Activated T-cell treated with anti-CD3 and anti-CD28 coated beads for 48 hours (primary cell): ENCODE data around the gene TFB1M.
"Not testable (repeated sequence)": the region's sequence is repeated elsewhere in the genome, so short reads cannot be mapped to it uniquely, and the experiment has no call there.

Source experiments
- DNase-seq: peaks from one replicate; pipeline ENCODE4 v3.0.0-alpha.2; 2020; ENCODE audit warnings: low read depth

Gene TFB1M

DNA sequence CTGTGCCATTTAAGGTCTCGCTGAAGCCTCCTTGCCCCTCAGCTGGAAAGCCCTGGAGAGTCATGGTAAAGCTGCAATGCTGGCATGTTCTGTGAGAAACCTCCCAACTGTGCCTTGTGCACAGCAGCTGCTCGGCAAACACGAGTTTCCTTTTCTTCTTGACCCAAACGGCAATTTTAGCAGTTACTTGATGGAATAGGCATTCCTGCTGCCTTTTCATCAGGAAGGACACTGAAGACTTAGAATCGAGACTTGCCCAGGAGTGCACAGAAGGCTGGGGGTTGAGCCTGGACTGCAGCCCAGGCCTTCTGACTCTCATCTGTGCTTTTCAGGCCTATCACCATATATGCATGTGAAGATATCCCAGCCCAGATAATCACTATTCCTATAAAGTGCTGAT lies 79.2 kb downstream of the TFB1M start:
- no peak for DNase-seq

DNA sequence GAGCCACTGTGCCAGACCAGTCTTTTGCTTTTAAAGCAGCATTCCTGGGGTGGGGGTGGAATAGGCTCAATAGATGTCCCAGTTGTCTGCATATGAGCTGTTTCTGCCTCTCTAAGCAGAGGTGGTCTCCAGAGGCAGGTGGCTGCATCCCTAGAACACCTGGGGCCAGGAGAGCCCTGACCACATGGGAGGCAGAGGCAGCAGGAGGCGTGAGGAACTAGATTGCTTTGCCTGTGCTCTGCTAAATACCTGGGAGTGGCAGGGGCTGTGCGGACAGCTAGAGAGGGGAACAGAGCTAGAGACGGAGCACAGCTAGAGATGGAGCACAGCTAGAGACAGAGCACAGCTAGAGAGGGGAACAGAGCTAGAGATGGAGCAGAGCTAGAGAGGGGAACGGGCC lies 79.6 kb downstream of the TFB1M start:
- DNase-seq = no peak

DNA sequence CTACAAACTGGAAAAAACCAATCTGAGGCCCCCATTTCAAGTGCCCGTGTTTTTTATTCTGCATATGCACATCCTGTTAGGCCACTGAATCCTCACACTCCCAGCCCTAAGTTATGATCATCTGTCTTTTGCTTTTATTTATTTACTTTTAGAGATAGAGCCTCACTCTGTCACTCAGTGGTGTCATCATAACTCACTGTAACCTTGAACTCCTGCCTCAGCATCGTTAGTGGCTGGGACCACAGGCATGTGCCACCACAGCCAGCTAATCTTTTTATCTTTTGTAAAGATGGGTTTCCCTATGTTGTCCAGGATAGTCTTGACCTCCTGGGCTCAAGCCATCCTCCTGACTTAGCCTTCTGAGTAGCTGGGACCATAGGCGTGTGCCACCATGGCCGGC lies 80.1 kb downstream of the TFB1M start:
- DNase-seq = no peak

DNA sequence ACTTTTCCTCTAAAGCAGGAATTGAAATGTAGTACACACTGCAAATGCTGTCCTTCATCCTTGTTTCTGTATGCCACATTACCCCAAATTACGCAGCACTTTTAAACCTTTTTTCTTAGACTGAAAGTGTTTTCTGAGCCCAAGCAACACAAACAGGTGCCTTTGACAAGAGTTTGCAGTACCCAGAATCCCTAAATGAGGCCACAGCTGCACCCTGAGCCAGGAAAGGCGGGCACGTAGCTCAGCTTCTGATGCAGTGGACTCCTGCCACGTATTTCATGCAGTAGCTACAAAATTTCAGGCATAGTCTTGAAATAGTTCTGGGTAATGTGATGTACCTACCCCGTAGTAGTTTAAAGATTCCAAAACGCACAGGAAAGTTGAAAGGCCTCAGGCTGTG lies 81.4 kb downstream of the TFB1M start:
- no peak for DNase-seq

DNA sequence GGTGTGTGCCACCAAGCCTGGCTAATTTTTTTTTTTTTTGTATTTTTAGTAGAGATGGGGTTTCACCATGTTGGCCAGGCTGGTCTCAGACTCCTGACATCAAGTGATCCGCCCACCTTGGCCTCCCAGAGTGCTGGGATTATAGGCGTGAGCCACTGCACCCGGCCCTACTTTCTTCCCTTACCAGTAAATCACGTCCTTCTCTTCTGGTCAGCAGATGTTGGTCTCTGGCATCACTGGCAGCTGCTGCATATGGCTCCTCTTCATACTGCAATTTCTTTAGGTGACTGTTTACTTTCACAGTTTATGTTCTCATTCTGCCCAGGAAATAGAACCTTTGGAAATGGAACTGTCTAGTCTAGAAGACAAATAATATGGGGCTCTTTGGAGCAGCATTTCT lies 83.3 kb downstream of the TFB1M start:
- DNase-seq = not testable (repeated sequence)

DNA sequence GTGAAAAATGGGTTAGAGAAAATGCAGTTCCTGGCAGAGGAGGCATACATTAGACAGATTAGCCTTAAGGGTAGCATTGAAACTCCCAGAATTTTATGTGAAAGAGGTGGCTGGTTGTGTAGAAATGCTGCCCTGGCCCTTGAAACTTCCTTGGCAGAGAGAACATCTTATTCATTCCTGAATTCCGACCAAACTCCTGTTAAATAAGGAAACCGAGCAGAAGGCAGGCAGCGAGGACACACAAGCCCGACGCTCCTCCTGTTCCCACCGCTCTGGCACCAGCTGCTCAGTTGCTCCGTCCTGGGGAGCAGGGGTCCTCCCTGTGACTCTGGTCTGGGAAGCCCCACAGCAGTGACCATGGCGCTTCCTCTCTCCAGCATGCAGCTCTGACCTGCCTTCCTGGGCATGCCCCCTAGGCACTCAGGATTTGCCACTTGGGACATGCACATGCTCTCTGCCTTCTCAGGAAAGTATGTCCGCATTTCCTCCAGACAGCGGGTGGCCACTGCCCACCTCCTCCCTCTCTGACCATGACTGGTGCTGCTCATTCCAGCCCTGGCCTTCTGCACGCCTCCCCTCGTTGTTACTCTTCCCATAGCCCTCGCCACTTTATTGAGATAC lies 85.6 kb downstream of the TFB1M start:
- no peak for DNase-seq

DNA sequence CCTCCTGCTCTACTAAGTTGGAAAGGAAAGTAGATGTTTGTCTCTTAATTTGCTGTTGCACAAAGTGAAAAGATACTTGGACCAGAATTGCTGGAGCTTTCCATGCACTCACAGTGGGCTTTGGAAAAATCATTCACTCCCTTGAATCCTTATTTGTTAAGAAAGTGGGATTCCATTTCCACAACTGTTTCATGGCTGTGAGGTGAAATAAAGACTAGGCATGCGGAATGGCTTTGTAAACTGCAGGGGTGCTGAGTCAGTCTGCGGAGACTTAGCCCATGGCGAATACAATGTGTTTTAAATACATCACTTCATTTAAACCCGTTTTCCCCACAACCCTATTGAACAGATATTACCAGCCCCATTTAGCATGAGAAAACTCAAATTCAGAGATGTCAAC lies 87.2 kb downstream of the TFB1M start:
- DNase-seq = no peak

DNA sequence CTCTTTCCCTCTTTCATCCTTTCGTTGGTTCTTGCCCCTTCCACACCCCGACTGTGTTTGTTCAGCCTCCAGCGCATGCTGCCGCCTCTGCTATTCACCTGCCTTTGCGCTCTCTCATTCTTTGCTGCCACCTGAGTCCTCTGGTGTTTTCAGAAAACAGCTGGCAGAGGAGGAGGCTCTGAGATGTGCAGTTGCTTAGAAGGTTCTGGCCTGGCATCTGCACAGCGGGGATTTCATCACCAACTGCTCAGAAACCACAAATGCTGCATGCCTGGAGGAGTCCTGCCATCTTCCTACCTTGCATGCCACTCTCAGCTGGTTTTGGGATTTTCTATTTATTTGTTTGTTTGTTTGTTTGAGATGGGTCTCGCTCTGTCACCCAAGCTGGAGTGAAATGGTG lies 89.7 kb downstream of the TFB1M start:
- DNase-seq = no peak

DNA sequence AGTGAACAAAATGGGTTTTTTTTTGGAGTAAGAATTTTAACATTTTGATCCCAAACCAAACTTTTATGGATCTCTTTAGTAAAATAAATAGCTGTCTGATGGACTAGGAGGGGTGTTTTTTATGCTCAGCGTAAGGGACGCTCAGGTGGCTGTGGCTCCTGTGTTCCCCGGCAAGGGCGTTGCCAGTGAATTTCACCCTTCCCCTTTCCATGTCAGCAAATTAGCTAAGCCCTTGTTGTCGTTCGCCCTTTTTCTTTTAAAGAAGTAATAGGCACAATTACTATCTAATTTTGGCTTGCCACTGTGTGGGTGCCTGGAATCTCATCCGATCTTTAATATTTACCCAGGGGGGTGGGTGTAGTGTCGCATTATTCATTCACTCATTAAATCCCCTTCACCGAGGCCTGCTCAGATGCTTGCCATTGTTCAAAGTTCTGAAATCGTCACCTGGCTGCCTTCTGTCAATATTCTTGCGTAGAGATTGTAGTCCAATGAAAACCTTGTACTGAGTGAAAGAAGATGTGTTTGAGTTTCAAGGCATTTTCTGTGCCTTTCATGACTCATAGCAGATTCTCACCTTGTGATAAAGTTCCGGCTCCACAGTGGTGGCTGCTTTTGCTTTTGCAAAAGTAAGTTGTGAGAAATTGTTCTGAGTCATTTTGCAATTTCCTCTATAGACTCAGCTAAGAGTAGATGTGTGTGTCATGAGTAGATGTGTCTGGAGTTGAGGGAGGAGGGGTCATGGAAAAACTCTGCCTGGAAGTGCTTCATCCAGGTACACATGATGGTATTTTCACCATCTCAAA lies 90.4 kb downstream of the TFB1M start:
- peak; percentile 35 for DNase-seq

DNA sequence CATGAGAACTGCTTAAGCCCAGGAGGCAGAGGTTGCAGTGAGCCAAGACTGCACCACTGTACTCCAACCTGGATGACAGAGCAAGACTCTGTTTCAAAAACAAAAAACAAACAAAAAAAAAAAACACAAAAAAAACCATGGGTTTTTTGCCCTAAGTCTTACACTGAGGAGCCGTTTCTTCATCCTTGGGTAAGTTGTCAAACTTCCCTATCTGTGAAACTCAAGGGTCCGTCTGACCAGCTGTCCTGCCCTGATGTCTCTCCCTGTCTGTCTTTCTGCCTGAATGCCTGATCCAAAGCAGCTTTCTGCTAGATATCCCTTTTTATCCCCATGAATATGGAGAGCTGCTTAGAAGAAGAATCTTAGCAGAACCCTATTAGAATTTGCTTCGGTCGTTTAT lies 91.8 kb downstream of the TFB1M start:
- no peak for DNase-seq

DNA sequence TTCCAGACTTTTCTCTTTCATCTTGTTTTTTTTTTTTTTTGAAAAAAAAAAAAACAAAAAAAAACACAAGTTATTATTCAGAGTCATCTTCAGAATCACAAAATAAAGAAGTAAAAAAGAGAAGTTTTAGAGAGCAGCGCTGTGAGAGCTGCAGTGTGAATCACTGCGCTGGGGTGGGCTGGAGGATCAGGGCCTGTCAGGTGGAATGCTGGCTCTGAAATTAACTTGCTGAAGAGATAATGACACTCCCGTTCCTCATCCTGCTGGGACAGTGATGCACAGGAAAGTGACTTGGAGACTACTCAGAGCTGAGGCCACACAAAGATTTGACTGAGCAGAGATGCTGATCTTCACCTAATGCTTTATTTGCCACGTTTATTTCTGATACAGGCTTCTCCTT lies 93.2 kb downstream of the TFB1M start:
- no peak for DNase-seq

DNA sequence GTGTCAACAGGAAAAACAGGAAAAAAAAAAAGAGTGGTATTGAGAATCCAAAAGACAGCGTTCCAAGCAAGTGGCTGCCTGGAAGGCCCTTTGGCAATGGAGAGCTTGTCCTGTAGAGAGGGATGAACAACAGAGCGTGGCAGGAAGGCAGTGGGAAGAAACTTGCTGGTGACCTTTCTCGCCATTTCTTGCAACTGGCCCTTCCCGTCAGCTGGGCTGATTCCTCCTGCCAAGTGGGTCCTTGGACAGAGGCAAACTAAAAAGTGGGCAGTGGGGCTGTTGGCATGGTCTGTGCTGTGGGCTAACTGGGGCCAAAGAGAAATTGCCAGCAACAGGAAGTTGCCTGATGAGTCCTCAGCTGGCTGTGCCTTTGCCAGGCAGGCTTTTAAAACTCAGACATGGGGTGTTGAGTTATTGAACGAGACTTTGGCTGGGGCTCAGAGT lies 94.4 kb downstream of the TFB1M start:
- no peak for DNase-seq

DNA sequence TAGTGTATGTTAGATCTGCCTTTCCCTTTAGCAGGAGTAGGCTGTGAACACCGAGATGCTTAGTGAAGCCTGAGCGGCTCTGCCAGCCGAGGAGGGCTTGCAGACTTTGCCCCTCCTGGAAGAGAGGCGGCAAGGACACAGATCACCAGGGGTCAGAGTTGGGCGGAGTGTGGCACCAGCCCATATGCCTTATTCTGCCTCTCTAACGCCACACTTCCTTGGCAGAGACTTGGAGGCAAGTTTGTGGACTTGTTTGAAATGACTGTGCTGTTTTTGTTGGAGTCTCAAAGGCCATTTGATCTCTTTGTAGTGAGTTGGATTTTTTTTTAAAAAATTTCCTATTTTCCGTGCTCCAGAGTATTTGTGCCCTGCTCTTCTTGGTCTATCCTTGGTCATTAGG lies 95.0 kb downstream of the TFB1M start:
- no peak for DNase-seq

DNA sequence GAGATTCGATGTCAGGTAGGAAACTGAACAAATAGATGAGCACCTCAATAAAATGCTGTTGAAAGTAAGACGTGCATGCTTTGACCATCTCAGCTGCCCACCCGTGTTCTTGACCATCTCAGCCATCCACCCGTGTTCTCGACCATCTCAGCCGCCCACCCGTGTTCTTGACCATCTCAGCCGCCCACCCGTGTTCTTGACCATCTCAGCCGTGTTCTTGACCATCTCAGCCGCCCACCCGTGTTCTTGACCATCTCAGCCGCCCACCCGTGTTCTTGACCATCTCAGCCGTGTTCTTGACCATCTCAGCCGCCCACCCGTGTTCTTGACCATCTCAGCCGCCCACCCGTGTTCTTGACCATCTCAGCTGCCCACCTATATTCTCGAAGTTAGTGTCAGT lies 95.6 kb downstream of the TFB1M start:
- not testable (repeated sequence) for DNase-seq

DNA sequence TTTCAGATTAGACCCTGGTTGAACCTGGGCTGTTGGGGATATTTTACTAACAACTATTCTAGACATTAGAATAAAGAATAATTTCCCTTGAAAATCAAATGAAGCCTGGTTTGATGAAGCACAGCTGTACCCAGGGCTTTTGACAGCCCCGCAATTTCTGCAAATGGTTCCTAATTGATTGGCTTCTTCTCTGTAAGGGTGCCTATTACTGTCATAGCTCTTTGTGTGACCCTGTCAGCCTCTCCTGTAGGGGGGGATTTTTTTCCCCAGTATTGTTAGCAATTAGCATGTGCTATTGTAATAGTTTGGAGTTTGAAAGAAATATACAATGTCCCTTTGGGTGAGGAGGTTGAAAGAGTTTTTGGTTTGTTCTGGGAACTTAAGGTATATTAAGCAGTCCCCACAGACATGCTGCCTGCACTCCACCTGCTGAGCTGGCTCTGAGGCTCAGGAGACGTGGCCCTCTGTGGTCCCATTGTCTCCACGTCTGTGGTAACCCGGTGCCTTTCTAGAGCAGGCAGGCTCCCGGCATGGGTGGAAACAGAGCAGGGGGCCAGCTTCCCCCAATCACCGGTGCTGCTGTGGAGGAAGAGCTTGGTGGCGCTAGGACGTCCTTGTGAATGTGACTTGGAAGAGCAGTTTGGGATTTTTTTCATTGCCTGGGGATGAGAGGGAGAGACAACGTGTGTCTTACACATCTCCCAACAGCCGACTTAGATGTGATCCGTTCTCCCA lies 97.8 kb downstream of the TFB1M start:
- no peak for DNase-seq

DNA sequence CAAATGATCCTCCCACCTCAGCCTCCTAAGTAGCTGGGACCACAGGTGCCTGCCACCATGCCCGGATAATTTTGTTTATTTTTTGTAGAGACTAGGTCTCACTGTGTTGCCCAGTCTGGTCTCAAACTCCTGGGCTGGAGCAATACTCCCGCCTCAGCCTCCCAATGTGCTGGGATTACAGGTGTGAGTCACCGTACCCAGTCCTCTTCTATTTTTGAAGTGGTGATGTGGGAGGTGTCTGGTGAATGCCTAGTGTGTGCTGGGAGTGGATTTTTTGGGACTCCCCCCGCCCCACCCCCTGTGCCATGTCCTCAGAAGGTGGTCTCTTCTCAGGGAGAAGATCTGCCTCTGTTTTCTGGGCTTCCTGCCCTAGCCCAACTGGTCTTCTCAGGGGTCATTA lies 98.4 kb downstream of the TFB1M start:
- no peak for DNase-seq

DNA sequence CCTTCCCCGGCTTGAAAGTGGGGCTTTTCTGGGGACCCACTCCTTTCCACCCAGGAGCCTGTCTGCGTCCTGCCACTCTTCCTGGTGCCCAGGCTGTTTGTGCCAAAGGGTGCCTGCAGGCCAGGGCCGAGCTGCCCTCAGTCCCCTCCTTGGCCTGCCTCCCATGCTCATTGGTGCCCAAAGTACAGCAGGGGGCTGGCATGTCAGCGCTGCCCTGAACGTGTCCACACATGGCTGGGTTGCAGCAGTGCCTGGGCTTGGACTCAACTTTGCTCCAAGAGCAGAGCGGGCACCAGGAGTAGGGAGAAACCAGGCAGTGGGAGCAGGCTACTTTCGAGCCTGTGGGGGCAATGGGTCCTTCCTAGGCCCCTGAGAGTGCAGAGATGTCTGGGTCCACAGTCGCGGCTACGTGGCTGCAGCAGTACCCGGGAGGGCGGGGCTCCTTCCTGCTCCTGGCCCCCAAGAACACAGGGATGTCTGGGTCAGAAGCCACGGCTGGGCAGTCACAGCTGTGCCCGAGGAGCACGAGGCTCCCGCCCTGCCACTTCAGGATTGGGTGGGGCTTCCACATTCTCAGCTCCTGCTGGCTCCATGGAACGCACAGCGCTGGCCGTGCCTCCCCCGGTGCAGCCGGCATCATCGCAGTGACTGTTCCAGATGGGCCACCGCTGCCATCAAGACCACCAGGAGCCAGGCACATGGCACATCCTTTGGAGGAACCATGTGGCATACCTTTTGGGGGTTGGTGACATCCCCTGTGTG lies 100.5 kb downstream of the TFB1M start:
- DNase-seq = no peak

DNA sequence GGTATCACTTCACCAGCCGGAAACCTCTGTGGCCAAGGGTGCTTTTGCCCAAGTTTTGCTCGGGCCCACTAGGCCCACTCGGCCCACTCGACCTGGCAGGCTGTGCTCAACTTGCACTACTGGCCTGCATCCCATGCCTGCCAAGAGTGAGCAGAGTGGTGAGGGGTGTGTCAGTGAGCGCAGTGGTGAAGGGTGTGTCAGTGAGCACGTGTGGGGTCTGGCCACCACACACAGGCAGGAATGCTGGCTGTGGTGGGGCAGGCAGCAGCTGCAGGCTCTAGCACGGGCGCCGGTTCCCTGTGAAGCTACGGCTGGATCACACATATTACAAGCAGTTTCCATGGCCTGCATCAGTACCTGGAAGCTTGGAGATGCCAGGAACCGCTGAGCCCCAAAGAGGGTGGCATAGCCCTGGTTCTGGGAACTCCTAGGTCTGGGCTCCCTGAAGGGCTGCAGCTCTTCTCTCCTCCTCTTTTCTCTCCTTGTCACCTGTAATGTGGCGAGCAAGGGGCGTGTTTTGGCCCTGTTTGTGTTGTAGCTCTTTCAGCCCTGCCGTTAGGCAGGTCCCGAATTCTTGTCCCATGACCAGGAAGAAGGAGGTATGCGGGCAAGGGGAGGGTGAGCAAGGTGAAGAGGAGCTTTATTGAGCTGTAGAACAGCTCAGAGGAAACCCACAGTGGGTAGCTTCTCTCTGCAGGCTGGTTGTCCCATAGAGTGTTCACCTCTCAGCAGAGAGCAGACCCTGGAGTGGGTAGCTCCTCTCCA lies 101.5 kb downstream of the TFB1M start:
- DNase-seq = no peak

DNA sequence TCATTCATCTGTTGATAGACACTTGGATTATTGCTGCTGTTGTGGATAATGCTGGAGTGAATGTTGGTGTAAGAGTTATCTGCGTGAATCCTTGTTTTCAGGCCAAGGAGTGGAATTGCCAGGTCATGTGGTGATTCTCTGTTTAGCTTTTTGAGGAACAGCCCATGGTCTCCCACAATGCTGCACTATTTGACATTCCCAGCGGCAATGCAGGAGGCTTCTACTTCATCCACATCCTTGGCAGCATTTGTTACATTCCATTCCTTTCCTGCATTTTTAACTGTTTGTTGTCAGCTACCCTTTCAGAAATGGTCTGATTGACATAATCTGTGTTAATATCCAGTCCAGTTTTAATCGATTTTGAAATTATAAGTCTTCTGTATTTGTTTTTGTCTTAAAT lies 102.2 kb downstream of the TFB1M start:
- no peak for DNase-seq

DNA sequence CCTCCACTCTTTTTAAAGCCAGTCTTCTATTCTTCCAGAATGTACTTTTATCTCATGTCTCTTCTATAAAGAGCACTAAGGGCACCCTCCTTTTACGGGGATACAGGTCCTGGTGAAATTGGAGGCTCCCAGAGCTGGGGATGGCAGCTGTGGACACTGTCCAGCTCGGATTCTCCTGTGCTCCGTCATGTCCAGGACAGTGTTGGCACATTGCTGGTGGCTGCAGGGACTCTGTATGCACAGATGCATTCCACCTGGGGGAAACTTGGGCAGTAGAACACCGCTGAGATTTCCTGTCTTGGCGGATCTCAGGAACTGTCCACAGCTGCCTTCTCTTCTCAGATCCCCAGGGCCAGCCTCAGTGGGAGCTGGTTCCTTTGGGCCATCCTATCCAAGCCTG lies 107.1 kb downstream of the TFB1M start:
- DNase-seq = no peak
